Liver (tissue), 9 donors: Measurements from ENCODE around the gene EZR. TPM values are rescaled to one million over a fixed set of nuclear protein-coding genes. Genes with fewer than 3 reads are reported as not detected.

ENCODE experiments used
- DNase-seq: peaks from one replicate; pipeline ENCODE4 v3.0.0-alpha.2; 2017; ENCODE audit warnings: low spot score
- H3K27ac ChIP-seq, 2 donors: one replicate each; pipeline ENCODE4 v1.7.0; 2013; ENCODE audit warnings: inconsistent platforms in 2 of 2, low read length in 2 of 2, control low read depth in 1 of 2, low read depth in 1 of 2, mild to moderate bottlenecking in 1 of 2
- H3K27me3 ChIP-seq, 4 donors: one replicate each; pipeline versions ENCODE4 v1.6.1 to v1.7.0; 2013; ENCODE audit warnings: low read length in 3 of 4, inconsistent platforms in 1 of 4, mild to moderate bottlenecking in 1 of 4, moderate library complexity in 1 of 4; ENCODE audit not compliant: control insufficient read depth in 4 of 4, insufficient read depth in 4 of 4
- H3K36me3 ChIP-seq, 4 donors: one replicate each; pipeline versions ENCODE4 v1.6.1 to v1.7.0; 2013; ENCODE audit warnings: low read length in 3 of 4, mild to moderate bottlenecking in 3 of 4, low read depth in 1 of 4, moderate library complexity in 1 of 4; ENCODE audit not compliant: control insufficient read depth in 4 of 4, insufficient read depth in 3 of 4
- H3K4me1 ChIP-seq, 4 donors: one replicate each; pipeline versions ENCODE4 v1.6.1 to v1.7.0; 2013; ENCODE audit warnings: low read length in 3 of 4, mild to moderate bottlenecking in 3 of 4, moderate library complexity in 1 of 4; ENCODE audit not compliant: control insufficient read depth in 4 of 4, insufficient read depth in 4 of 4
- H3K4me3 ChIP-seq, 3 donors: one replicate each; pipeline versions ENCODE4 v1.6.1 to v1.7.0; 2013; ENCODE audit warnings: low read length in 3 of 3, control low read depth in 1 of 3, low read depth in 1 of 3, mild to moderate bottlenecking in 1 of 3
- H3K9ac ChIP-seq, 2 donors: one replicate each; pipeline ENCODE4 v1.7.0; 2013; ENCODE audit warnings: low read length in 2 of 2, mild to moderate bottlenecking in 2 of 2, moderate library complexity in 2 of 2, control low read depth in 1 of 2, low read depth in 1 of 2
- H3K9me3 ChIP-seq, 4 donors: one replicate each; pipeline versions ENCODE4 v1.6.1 to v1.7.0; 2013; ENCODE audit warnings: low read length in 3 of 4; ENCODE audit not compliant: control insufficient read depth in 4 of 4
- ATF3 ChIP-seq: IDR thresholded peaks from 2 replicates; pipeline ENCODE4 v1.6.1; 2016; ENCODE audit warnings: antibody characterized with exemption
- CTCF ChIP-seq: fragments of 150-350 bp; IDR thresholded peaks from 2 replicates; pipeline ENCODE4 v1.5.1; 2017; ENCODE audit warnings: improper control_type of control experiment, low read depth, low read length; ENCODE audit not compliant: missing input control
- EGR1 ChIP-seq, 2 donors: IDR thresholded peaks; 2 replicates each; pipeline ENCODE4 v1.6.1; 2016 to 2018; ENCODE audit warnings: antibody characterized with exemption in 2 of 2, low read depth in 2 of 2
- FOXA1 ChIP-seq: IDR thresholded peaks from 2 replicates; pipeline ENCODE4 v1.6.1; 2016; ENCODE audit warnings: antibody characterized with exemption
- FOXA2 ChIP-seq: IDR thresholded peaks from 2 replicates; pipeline ENCODE4 v1.6.1; 2016; ENCODE audit warnings: antibody characterized with exemption
- GABPA ChIP-seq, 2 donors: IDR thresholded peaks in 1 of 2; conservative IDR thresholded peaks in 1 of 2; 2 replicates each; pipeline ENCODE4 v1.6.1; 2016; ENCODE audit warnings: antibody characterized with exemption in 2 of 2, mild to moderate bottlenecking in 1 of 2, moderate library complexity in 1 of 2
- HNF4A ChIP-seq, 2 donors: conservative IDR thresholded peaks; 2 replicates each; pipeline ENCODE4 v1.6.1; 2016; ENCODE audit warnings: antibody characterized with exemption in 2 of 2, mild to moderate bottlenecking in 2 of 2
- HNF4G ChIP-seq: IDR thresholded peaks from 2 replicates; pipeline ENCODE4 v1.6.1; 2016; ENCODE audit warnings: antibody characterized with exemption
- JUND ChIP-seq, 2 donors: IDR thresholded peaks; 2 replicates each; pipeline ENCODE4 v1.6.1; 2016; ENCODE audit warnings: antibody characterized with exemption in 2 of 2
- MAX ChIP-seq: IDR thresholded peaks from 2 replicates; pipeline ENCODE4 v1.6.1; 2016; ENCODE audit warnings: antibody characterized with exemption
- NR2F2 ChIP-seq: IDR thresholded peaks from 2 replicates; pipeline ENCODE4 v1.6.1; 2016; ENCODE audit warnings: antibody characterized with exemption
- RAD21 ChIP-seq, 2 donors: IDR thresholded peaks; 2 replicates each; pipeline ENCODE4 v1.6.1; 2016; ENCODE audit warnings: antibody characterized with exemption in 2 of 2, mild to moderate bottlenecking in 2 of 2
- RXRA ChIP-seq, 2 donors: IDR thresholded peaks; 2 replicates each; pipeline ENCODE4 v1.6.1; 2017 to 2018; ENCODE audit warnings: antibody characterized with exemption in 2 of 2, mild to moderate bottlenecking in 1 of 2
- SP1 ChIP-seq: IDR thresholded peaks from 2 replicates; pipeline ENCODE4 v1.6.1; 2018; ENCODE audit warnings: antibody characterized with exemption, mild to moderate bottlenecking
- TAF1 ChIP-seq: conservative IDR thresholded peaks from 2 replicates; pipeline ENCODE4 v1.6.1; 2016; ENCODE audit warnings: antibody characterized with exemption, mild to moderate bottlenecking
- WGBS: extraction: QIAGEN DNeasy Blood & Tissue Kit; methylation state at CpG from one replicate; pipeline ENCODE4 v1.1.7; 2013; 5-methylcytosine and 5-hydroxymethylcytosine counted together
- polyA plus RNA-seq, 2 donors: library from polyadenylated mRNA; stranded (reverse) in 1 of 2; unstranded in 1 of 2; fragments of 200-250 nt in 1 of 2; fragments of >200 nt in 1 of 2; fragmentation: Nextera tagmentation in 1 of 2; extraction: Ambion mirVana in 1 of 2; gene quantifications; one replicate each; pipeline versions ENCODE4 v1.2.1 to v1.2.3, GENCODE V29; 2013 to 2015
- total RNA-seq, 2 donors: library from RNA; depleted of rRNA; stranded (reverse); fragments of >200 nt; gene quantifications; one replicate each; pipeline ENCODE4 v1.2.3, GENCODE V29; 2014
- TF ChIP-seq, protein P1 (sequence below): IDR thresholded peaks from 2 replicates; pipeline ENCODE4 v1.6.1; 2016; ENCODE audit warnings: antibody characterized with exemption, mild to moderate bottlenecking
- donor health status: healthy.
- donor health status: healthy.
- donor health status: healthy.
- donor health status: healthy.
- donor health status: healthy.

The EZR gene
- total and polyA plus RNA-seq, 4 donors, result 22.0 to 35.4 (median 25.4) TPM

- Histone ChIP-seq H3K4me1 (peaks cover 0 to 8% (median 2%) of the 10 kb centered on the region in 4 donors), H3K27ac (no peak overlapping the region), H3K4me3 (no peak overlapping the region), H3K9me3 (peaks cover 0 to 8% (median 4%) of the 10 kb centered on the region in 4 donors), H3K36me3 (no peaks in the 10 kb centered on the region), H3K27me3 (no peaks in the 10 kb centered on the region), H3K9ac (no peak overlapping the region)
- TF ChIP-seq FOXA1 (no peak), HNF4A (conservative IDR thresholded peaks at IDR 0.05) (no peak)
- DNase-seq, result no peak
- 83% methylated on average over 3 of the region's 3 CpGs for WGBS
These were observed 84.2 kb downstream of the EZR start for GRCh38 chr6:158735009-158735408.

- TF ChIP-seq JUND (IDR thresholded peaks at IDR 0.05), result no peak
- TF ChIP-seq NR2F2, result no peak
- TF ChIP-seq FOXA2, result no peak
- Histone ChIP-seq H3K9ac (no peak overlapping the region), H3K36me3 (no peaks in the 10 kb centered on the region), H3K4me1 (no peaks in the 10 kb centered on the region), H3K27me3 (no peaks in the 10 kb centered on the region), H3K4me3 (no peak overlapping the region), H3K27ac (no peak overlapping the region), H3K9me3 (peaks cover 0 to 8% (median 3%) of the 10 kb centered on the region in 4 donors)
- no peak for DNase-seq
- WGBS, result 95% methylated on average over 18 of the region's 18 CpGs
These were observed 88.6 kb downstream of the EZR start for GRCh38 chr6:158730541-158730907.

DNA sequence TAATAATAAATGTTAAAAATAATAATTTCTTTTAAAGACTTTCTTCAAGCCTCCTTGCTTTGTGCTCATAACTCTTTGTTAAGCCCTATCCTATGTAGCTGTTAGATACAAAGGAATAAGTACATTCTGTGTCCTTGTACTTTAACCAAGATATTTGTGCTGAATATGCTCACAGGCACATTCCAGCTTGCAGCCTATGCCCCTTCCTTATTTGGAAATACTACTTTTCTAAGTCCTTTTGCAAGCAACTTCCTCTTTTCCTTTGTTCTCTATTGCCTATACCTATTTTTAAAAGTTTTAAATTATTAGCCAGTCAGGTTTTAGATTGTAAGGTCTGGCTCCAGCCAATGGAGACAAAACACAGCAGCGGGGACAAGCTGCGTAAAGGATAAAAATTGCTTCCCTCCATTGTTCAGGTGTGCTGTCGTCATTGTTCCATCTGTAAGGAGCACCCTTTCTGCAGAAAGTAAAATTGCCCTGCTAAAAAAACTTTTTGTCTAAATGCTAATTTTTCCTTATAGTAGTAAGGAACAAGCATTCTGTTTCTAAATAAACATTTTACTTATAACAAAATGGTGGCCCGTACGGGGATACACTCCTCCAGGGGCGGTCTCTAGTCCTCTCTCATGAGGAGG lies 89.1 kb downstream of the EZR start:
- Histone ChIP-seq H3K27me3 (no peaks in the 10 kb centered on the region), H3K27ac (no peak overlapping the region), H3K9me3 (peaks cover 0 to 8% (median 3%) of the 10 kb centered on the region in 4 donors), H3K4me3 (no peak overlapping the region), H3K36me3 (no peaks in the 10 kb centered on the region), H3K9ac (no peak overlapping the region), H3K4me1 (no peaks in the 10 kb centered on the region)
- TF ChIP-seq SP1 (no peak), EGR1 (IDR thresholded peaks at IDR 0.05; ENCODE audit: low read depth in 2 of 2) (no peak), TAF1 (no peak), HNF4G (no peak)
- TF ChIP-seq, protein P1, sequence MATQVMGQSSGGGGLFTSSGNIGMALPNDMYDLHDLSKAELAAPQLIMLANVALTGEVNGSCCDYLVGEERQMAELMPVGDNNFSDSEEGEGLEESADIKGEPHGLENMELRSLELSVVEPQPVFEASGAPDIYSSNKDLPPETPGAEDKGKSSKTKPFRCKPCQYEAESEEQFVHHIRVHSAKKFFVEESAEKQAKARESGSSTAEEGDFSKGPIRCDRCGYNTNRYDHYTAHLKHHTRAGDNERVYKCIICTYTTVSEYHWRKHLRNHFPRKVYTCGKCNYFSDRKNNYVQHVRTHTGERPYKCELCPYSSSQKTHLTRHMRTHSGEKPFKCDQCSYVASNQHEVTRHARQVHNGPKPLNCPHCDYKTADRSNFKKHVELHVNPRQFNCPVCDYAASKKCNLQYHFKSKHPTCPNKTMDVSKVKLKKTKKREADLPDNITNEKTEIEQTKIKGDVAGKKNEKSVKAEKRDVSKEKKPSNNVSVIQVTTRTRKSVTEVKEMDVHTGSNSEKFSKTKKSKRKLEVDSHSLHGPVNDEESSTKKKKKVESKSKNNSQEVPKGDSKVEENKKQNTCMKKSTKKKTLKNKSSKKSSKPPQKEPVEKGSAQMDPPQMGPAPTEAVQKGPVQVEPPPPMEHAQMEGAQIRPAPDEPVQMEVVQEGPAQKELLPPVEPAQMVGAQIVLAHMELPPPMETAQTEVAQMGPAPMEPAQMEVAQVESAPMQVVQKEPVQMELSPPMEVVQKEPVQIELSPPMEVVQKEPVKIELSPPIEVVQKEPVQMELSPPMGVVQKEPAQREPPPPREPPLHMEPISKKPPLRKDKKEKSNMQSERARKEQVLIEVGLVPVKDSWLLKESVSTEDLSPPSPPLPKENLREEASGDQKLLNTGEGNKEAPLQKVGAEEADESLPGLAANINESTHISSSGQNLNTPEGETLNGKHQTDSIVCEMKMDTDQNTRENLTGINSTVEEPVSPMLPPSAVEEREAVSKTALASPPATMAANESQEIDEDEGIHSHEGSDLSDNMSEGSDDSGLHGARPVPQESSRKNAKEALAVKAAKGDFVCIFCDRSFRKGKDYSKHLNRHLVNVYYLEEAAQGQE, result no peak
- no peak for DNase-seq
- WGBS, result 94% methylated on average over 6 of the region's 6 CpGs

DNA sequence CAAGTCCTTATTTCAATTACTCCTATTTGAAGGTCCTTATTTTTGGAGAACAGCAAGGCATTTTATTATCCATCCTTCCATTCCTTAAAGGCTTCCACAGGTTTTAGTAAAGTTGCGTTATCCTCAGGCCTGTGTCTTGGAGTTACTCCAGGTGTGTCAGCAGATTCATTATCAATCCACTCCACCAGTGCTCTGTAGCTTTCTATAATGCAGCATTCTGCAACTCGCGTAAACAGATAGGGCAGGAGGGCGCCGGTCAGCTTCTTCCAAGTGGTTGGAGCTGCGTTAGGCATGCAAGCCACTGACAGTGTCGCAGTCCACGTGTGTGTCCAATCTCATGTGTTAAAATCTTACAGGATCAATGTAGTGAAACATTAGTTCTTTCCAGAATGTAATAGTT lies 93.5 kb downstream of the EZR start:
- peaks cover 0 to 4% (median 0%) of the 10 kb centered on the region in 4 donors for H3K9me3 ChIP-seq
- 95% methylated on average over 8 of the region's 8 CpGs for WGBS
- TF ChIP-seq CTCF (no peak), RXRA (IDR thresholded peaks at IDR 0.05) (no peak), MAX (no peak), FOXA2 (no peak), TAF1 (no peak), JUND (IDR thresholded peaks at IDR 0.05) (no peak), EGR1 (IDR thresholded peaks at IDR 0.05; ENCODE audit: low read depth in 2 of 2) (no peak), ATF3 (no peak), SP1 (no peak), GABPA (IDR thresholded peaks at IDR 0.05 in 1 of 2, conservative IDR thresholded peaks at IDR 0.05 in 1 of 2) (no peak), RAD21 (IDR thresholded peaks at IDR 0.05) (no peak)

More for the DNA sequence above, 93.5 kb downstream of the EZR start:
- no peak for DNase-seq
- H3K27me3 ChIP-seq, result no peaks in the 10 kb centered on the region
- H3K4me1 ChIP-seq, result no peaks in the 10 kb centered on the region
- H3K36me3 ChIP-seq, result no peaks in the 10 kb centered on the region
- H3K27ac ChIP-seq, result no peak overlapping the region
- H3K4me3 ChIP-seq, result no peak overlapping the region
- no peak overlapping the region for H3K9ac ChIP-seq
